MM.1S (cell line): ENCODE results near the gene PEDS1.

Experiments used
- EZH2 ChIP-seq: fragments of 300-600 bp; sonication (generic); optimal IDR thresholded peaks from 2 replicates; pipeline ENCODE3; 2017; ENCODE audit warnings: low read depth, mild to moderate bottlenecking, antibody characterized with exemption, low read length, mixed read lengths
- TF ChIP-seq, protein P1 (sequence below): fragments of 300-600 bp; sonication (generic); IDR thresholded peaks from 2 replicates; pipeline ENCODE4 v1.5.1; 2016; ENCODE audit warnings: antibody characterized with exemption, low read length, mixed read lengths

DNA sequence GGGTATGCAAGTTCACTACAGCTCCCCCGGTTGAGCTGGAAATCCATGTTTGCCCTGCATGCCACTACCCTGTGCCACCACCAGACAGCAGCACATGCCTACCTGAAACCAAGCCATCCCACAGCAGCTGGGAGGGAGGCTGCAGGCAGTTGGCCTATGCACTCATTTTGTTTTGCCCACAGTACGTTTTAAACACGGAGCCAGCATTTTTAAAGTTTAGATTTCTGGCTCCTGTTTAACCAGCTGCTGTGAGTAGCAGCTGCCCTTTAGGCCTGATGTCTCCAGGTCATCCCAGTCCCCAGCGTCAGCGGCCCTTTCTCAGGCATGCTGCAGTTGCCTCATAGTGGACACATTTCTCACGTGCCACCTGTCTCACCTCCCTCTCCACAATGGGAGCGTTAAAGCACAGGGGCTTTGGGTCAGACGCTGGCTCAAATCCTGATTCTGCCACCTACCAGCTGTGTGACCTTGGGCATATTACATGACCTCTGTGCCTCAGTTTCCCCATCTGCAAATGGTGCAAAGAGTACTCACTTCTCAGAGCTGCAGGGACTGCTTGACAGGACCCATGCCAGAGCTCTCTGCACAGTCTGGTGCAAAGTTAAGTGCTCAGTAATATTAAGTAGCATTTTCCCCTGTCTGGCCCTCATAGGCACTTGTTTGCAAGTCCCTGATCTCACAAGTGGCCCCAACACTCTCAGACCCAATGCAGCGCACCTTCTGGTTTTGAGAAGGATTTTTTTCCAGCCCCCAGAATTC, 32.4 kb downstream of the PEDS1 start:
- TF ChIP-seq, protein P1, sequence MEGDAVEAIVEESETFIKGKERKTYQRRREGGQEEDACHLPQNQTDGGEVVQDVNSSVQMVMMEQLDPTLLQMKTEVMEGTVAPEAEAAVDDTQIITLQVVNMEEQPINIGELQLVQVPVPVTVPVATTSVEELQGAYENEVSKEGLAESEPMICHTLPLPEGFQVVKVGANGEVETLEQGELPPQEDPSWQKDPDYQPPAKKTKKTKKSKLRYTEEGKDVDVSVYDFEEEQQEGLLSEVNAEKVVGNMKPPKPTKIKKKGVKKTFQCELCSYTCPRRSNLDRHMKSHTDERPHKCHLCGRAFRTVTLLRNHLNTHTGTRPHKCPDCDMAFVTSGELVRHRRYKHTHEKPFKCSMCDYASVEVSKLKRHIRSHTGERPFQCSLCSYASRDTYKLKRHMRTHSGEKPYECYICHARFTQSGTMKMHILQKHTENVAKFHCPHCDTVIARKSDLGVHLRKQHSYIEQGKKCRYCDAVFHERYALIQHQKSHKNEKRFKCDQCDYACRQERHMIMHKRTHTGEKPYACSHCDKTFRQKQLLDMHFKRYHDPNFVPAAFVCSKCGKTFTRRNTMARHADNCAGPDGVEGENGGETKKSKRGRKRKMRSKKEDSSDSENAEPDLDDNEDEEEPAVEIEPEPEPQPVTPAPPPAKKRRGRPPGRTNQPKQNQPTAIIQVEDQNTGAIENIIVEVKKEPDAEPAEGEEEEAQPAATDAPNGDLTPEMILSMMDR = peak; percentile 90
- no peak for TF ChIP-seq EZH2
